Measurements from ENCODE around the gene ZFP36L2.
A peak's percentile ranks its signal among the peaks of the same experiment; 100 is the strongest.

The ZFP36L2 gene

GRCh38 chr2:43239981-43240765 is 13.8 kb upstream of the ZFP36L2 start:
- DNase-seq (ENCODE audit: low read depth), result peak; percentile 23
- TF ChIP-seq CTCF (IDR thresholded peaks at IDR 0.05; ENCODE audit: insufficient read depth, low read depth, low read length, missing control alignments), result no peak
- no peak overlapping the region for H3K4me3 ChIP-seq (ENCODE audit: low read depth, low read length)

- DNase-seq (ENCODE audit: low read depth), result no peak
- H3K4me3 ChIP-seq (ENCODE audit: low read depth, low read length), result no peak overlapping the region
- TF ChIP-seq CTCF (IDR thresholded peaks at IDR 0.05; ENCODE audit: insufficient read depth, low read depth, low read length, missing control alignments), result no peak
These were observed 12.4 kb upstream of the ZFP36L2 start for GRCh38 chr2:43238813-43239212.

- no peak overlapping the region for H3K4me3 ChIP-seq (ENCODE audit: low read depth, low read length)
- no peak for TF ChIP-seq CTCF (IDR thresholded peaks at IDR 0.05; ENCODE audit: insufficient read depth, low read depth, low read length, missing control alignments)
- no peak for DNase-seq (ENCODE audit: low read depth)
These were observed 11.8 kb upstream of the ZFP36L2 start for GRCh38 chr2:43238176-43238575.

- no peak for TF ChIP-seq CTCF (IDR thresholded peaks at IDR 0.05; ENCODE audit: insufficient read depth, low read depth, low read length, missing control alignments)
- no peak overlapping the region for H3K4me3 ChIP-seq (ENCODE audit: low read depth, low read length)
- DNase-seq (ENCODE audit: low read depth), result no peak
These were observed 7.1 kb upstream of the ZFP36L2 start for GRCh38 chr2:43233218-43234212.

- no peak for DNase-seq (ENCODE audit: low read depth)
- TF ChIP-seq CTCF (IDR thresholded peaks at IDR 0.05; ENCODE audit: insufficient read depth, low read depth, low read length, missing control alignments), result no peak
- H3K4me3 ChIP-seq (ENCODE audit: low read depth, low read length), result no peak overlapping the region
These were observed 4.8 kb upstream of the ZFP36L2 start for GRCh38 chr2:43230951-43231827.

- no peak overlapping the region for H3K4me3 ChIP-seq (ENCODE audit: low read depth, low read length)
- DNase-seq (ENCODE audit: low read depth), result no peak
- no peak for TF ChIP-seq CTCF (IDR thresholded peaks at IDR 0.05; ENCODE audit: insufficient read depth, low read depth, low read length, missing control alignments)
These were observed 4.0 kb upstream of the ZFP36L2 start for GRCh38 chr2:43230351-43230885.
